CD4-positive, alpha-beta T cell treated with Interleukin-17A for 4 hours (primary cell): ENCODE measurements around the gene TCTN1.
"Not testable (repeated sequence)": the region's sequence is repeated elsewhere in the genome, so short reads cannot be mapped to it uniquely, and the experiment has no call there.

Source experiments
- DNase-seq: peaks from one replicate; pipeline ENCODE4 v3.0.0-alpha.2; 2020; ENCODE audit warnings: mixed read lengths

Gene TCTN1

DNA sequence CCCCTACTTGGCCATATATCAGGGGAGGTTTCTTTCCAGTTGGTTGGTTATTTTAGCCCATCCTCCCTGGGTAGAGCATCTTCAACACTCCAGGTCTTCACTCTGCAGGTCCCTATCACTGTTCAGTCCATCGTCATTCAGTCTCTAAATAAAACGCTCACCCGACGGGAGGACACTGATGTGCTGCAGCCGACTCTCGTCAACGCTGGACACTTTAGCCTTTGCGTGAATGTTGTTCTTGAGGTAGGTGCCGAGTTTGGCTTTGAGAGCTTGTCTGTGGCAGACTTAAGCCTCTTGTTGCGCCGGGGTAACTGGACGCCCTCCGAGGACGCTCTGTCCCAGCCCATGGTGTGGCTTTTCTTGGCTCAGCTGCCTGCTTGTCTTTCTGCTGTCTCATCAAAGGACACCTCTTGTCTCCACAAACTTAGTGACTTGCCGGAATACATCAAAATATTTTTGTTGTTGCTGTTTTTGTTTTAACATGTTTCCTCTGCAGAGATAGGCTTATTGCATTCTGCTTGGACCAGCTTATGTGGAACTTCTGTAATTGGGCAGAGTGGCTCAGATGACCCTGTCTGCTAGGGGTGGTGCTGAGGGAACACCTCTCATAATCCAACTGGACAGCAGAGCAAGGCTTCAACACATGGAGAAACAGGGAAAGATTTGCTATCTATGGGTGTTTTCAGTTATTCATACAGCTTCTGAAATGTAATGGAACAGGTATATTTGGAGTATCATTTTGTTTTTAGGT lies 26.5 kb downstream of the TCTN1 start:
- no peak for DNase-seq

DNA sequence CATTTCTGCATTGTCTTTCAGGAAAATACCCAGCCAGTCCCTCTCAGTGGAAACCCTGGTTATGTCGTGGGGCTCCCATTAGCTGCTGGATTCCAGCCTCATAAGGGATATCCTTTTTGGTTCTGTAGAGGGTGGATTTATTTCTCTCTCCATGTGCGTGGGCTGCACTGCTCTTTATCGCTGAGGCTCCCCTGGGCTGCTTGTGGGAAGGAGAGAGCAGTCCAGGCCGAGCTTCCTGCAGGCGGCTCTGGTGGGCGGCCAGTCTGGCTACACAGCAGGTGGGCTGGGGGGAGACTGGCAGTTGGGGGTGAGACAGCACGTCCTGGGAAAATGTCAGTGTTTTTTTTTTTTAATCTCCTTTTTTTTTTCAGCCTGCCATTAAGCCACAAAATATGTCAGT lies 27.6 kb downstream of the TCTN1 start:
- DNase-seq = no peak

DNA sequence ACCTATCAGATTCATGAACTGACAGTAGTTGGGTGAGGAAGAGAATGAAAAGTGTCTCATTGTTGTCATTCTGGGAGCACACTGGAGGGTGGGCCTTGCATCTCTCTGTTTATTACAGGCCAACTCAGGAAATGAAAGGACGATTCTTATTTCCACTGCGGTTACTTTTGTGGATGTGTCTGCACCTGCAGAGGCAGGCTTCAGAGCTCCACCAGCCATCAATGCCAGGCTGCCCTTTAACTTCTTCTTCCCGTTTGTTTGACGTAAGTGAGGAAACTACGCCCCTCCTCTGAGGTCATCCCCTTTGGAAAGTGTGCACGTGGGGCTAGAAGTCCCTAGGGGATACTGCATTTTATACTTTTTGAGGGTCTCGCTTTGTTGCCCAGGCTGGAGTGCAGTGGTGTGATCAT lies 33.7 kb downstream of the TCTN1 start:
- peak; percentile 19 for DNase-seq

DNA sequence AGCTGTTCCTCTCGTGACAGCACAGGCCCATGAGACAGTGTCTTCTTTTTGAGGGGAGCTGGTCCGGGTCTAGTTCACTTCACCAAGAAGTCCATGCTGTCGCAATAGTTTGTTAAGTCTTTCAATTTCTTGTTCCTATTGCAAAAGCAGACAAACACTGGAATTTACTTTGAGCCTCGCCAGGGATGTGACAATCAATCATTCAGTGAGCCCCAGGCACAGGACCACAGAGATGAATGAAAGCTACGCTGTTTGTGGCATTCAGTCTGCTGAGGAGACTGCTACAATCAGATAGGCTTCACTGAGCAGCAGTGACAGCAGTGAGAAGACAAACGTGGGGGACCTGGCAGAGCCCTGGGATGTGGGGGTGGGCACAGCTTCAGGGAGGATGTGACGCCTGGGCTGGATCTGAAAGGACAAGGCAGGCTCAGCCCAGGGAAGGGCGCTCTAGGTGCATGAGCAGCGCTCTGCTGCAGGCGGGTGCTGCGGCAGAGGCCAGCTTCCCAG lies 35.5 kb downstream of the TCTN1 start:
- DNase-seq = no peak

DNA sequence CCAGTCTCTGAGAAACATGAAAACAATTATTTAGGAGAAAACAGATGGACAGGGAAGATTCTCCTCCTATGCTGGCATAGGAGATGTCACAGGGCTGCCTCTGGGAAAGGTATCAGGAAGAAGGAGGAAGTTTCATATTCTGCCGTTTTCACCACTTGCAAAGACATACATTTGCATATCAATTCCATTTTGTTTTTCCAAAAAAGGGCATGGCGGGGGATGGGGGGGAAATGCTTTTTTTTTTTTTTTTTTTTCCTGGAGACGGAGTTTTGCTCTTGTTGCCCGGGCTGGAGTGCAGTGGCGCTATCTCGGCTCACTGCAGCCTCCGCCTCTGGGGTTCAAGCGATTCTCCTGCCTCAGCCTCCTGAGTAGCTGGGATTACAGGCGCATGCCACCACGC lies 40.3 kb downstream of the TCTN1 start:
- not testable (repeated sequence) for DNase-seq

DNA sequence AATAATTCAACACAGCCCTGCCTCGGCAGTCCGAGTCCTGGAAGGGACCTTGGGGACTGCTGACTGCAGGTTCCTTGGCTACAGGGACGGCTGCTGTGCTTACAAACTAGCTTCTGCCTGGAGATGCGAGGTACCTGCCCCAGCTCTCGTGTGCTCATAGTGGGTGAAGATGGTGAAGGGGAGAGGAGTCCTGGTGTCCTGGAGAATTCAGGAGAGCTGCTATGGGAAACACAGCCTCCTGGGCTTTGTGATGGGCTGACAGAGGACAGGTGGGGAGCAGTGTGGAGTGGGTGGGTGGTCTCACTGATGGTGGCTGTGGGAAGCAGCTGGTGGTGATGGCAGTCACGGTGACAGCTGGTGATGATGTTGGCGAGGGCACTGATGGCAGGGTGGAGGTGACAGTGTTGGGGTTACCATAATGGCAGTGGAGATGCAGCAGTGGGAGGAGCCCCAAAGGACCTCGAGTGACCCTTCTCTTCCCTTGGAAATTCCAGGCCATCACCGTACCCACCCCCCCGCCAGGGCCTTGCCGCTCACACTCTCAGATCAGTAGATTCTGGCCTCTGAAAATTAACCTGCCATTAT lies 42.2 kb downstream of the TCTN1 start:
- DNase-seq = no peak

DNA sequence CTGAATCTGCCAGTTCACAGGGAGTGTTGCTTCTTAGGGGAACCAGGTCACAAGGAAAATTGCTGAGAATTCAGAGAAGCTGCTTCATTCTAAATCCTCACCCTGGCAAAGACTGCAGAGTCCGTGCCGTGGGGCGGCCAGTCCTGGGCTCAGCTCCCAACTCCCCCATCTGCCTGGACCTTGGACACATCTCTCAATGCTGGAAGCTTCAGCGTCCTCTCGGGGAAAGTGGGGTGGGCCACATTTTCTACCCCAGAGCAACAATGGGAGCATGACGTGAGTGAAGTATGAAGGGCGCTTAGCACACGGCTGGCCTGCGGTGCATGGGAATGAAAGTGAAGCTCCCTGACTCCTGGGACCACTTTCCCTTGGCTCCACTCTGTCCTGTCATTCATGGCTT lies 43.8 kb downstream of the TCTN1 start:
- DNase-seq = no peak

DNA sequence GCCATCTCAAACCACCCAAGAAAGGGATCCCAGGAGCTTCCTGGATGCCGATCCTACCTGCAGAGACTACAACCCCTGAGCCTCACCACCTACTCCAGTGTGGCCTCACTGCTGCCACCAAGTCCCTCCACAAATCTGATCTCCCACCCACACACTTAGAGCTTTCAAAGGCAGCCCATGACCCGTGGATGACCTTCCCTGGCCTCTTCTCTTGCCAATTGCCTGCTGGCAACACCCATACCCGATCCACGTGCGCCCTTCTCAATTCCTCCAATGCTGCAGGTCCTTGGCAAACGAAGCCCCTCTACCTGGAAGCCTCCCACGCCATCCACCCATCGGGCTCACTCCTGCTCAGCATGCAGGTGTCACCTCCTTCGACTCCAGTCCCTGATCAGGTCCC lies 44.3 kb downstream of the TCTN1 start:
- DNase-seq = no peak

DNA sequence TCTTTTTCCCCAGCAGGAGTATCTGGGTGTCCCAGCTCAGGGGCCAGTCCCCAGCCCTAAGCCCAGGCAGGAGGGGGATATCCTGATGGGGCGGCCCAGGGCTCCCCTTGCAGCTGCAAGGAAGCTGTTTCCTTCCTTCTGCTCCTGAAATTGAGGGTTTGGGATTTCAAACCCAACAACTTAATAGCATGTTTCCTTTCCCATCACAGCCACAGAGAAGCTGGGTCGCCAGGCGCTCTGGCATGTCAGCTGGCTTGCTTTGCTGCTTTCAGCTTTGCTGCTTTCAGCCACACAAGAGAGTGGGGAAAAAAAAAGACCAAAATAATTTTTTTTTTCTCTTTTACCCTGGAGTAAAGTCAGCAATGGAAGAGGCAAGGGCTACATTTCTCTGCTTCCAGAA lies 44.9 kb downstream of the TCTN1 start:
- DNase-seq = no peak

DNA sequence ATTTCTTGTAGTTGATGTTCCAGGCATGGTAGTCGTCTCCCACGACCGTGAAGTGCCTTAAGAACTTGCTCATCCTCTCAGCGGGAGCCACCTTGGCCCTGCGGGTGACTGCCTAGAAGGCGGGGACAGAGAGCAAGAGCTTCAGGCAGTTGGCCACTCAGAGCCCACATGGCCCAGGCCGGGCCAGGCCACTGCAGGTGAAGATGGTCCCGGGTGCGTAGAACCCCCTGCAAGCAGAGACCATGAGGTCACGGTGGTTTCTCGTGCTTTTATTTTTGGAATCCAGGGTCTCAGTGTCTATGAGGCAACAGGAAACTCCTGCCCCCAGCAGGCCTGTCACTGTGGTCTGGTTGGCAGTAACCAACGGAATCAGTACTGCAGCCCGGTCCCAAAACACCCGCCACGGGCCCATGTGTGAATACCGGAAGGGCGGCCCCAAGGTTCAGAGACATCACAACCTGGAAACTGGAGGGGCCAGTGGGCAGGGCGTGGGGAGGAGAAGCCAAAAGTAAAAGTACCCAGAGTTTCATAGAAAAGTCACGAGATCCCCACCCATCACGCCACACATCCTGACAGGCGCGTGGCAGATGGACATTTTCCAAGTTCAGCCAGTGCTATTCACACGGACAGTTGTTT lies 47.5 kb downstream of the TCTN1 start:
- peak; percentile 24 for DNase-seq

DNA sequence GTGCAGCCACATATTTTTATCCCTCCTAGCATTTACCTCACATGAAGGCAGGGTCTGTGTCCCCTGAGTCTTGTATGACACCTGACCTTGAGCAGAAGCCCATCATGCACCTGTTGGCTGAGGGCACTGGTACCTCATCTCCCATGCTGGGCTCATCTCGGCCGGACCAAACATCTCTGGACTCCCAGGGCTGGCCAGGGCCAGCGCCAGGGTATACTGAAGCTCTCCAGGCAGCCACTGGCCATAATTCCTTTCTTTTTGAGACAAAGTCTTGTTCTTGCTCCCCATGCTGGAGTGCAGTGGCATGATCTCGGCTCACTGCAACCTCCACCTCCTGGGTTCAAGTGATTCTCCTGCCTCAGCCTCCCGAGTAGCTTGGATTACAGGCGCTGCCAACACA lies 53.0 kb downstream of the TCTN1 start:
- DNase-seq = no peak

DNA sequence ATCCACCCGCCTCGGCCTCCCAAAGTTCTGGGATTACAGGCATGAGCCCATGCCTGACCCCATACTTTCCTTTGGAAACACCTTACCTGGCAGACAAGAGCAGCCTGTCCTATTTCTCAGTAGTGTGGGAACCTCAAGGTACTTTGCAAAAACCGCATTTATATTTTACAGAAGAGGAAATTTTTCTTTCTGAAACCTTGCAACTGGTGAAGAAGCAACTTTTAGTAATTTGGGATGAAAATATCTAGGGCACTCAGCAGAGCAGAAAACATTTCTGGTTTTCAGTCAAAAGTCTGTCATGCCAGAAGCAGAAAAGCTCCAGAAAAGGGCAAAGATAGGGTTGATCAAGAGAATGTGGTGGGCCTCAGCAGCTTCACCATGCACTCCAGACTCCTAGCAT lies 53.7 kb downstream of the TCTN1 start:
- no peak for DNase-seq

DNA sequence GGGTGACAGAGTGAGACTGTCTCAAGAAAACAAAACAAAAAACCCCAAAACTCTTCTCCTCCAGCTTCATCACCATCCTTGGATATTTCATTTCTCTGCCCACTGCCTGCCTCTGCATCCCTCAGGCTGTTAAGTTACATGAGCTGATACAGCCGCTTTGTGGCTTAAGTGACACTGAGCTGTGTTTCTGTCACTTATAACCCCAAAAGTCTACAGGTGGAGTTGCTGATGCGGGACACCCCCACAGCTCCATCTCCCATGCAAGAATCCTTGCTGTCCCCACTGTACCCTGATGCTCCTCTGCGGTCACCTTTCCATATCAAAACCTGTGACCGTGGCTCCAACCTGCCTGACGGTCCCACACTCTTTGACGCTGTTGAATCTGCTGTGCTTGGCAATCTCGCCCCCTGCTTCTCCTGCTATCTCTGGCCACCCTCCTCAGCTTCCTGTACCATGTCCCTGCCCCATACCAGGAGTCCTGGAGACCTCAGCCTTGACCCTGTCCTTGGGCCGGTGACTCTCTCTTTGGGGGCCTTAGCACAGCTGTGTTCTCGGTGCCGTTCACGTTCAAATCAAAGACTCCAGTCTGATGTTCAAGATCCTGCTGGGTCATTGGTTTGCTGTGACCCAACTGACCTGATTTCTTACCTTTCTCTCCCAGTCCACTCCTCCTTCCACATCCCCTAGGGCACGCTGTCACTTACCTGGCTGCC lies 54.7 kb downstream of the TCTN1 start:
- DNase-seq = no peak

DNA sequence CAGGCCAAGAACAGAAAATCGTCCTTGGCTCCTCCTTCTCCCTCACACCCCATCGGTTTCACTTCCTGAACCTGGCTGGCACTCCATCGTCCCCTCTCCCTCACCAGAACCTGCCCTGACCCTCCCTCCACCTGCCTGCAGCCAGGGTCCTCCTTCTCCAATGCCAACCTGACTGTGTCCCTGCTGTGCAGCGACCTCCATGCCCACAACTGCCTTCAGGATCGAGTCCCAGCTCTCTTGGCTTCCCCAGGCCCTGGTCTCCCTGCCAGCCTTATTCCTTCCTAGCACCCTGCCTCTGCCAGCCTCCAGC lies 55.2 kb downstream of the TCTN1 start:
- DNase-seq = peak; percentile 12

DNA sequence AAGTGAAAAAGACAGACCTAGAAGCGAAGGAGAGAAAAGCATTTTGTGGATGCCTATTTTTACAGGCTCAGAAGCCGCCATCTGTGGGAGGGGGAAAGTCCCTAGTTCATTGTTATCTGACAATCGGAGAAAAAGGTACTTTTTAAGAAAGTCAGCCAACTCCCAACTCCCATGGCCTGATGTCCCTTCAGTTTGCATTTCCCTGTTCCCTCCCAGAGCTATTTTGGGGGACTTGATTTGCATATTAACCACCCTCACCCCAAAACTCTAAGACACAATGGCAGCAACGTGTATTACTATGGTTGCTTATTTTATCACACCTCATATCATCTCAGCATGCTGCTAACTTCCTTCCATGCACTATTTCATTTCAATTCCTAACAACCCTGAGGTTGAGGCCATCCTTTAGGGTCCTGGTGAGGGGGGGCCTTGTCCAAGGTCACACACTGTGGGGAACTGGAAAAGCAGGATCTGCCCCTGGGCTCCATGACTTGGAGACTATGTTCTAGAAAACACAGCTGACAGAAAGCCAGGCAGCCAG lies 56.3 kb downstream of the TCTN1 start:
- DNase-seq = peak; percentile 24

DNA sequence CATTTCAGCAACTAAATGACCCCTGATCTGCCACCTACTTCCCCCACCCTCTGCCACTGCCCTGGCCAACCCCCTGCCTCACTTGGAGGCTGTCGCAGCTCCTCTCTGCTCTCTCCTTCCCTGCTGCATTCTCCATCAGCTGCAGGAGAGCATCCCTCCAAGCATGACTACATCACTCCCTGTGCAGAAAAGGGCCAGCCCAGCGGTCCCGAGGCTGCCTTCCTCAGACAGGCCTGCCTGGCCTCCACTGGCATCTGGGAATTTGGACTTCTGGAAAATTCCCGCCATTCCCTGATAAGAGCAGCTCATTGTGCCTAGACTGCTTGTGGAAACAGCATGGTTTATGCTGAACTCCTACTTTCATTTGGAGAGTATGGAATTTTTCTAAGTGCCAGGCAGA lies 62.2 kb downstream of the TCTN1 start:
- DNase-seq = no peak

DNA sequence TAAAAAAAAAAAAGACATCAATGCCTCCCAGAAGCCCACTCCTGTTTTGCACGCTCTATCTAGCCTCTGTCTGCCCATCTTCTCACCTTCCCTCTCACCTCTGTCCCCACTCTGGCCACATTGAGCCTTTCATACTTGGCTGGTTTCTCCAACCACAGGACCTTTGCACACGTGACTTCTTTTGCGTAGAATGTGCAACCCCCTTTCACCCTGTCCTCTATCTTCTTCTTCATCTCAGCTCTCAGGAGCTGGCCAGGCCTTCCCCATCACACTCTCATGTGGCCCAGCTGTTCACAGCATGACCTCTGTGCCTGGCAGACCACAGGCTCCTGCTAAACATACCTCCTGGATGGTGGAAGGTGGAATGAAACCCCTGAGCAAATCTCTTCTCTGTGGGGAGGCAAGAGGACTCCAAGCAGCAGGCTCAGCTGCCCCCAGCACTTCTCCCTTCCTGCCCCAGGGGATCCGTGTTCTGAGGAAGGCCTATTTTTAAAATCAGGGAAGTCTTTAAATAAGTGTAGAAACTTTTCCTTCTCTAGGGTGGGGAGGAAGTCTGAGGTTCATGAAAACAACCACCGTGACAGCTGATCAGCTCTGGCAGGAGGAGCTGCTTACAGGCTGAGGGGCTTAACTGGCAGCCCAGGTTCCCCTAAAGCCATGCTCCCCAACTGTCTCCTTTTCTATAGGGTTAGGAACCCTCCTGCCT lies 63.4 kb downstream of the TCTN1 start:
- DNase-seq = peak; percentile 20

DNA sequence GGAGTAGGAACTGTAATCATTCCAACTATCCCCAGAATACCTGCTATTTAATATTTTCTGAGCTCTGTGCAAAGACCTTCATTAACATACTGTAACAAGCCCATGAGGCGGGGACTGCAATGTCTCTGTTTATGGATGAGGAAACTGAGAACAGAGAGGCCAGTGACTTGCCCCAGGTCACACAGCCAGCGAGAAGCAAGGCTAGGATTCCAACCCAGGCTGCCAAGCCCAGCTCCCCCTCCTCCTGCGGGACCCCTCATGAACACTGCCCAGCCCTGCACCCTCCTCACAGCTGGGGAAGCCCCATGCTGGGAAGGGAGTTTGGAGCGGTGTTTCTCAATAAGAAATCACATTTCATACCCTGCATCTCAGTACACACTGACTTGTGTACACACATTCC lies 64.1 kb downstream of the TCTN1 start:
- no peak for DNase-seq

DNA sequence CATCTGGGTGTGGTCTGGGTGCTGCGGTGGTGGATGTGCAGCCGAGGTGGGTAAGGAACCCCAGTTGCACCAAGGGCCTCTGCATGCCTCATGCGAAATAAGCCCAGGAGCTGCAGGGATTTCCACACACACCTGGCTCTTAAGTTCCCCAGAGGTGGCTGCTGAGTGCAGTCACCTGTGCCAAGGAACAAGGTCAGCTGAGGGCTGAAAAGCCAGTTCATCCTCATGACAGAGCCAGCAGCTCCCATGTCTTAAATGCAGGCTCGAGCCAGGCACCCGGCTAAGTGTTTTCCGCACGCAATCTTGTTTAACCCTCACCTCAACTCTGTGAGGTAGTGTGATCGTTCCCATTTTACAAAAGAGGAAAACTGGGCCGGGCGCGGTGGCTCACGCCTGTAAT lies 65.3 kb downstream of the TCTN1 start:
- no peak for DNase-seq

DNA sequence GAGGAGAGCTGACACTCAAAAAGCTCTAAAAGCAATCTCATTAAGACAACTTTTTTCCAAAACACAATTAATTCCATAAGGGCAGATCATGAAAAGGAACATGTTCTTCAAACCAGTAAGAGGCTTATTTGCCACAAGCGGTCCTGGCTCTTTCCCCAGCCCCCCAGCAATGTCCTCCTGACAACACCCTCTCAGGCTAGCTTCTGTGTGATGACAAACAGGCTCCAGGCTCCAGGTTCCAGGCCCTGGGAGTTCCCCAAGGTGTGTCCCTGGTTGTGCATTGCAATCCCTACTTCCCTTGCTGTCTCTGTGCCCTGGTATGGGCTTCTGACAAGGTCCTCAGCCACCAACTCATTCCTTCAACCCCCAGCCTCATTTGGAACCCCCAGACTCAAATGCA lies 66.1 kb downstream of the TCTN1 start:
- DNase-seq = no peak

DNA sequence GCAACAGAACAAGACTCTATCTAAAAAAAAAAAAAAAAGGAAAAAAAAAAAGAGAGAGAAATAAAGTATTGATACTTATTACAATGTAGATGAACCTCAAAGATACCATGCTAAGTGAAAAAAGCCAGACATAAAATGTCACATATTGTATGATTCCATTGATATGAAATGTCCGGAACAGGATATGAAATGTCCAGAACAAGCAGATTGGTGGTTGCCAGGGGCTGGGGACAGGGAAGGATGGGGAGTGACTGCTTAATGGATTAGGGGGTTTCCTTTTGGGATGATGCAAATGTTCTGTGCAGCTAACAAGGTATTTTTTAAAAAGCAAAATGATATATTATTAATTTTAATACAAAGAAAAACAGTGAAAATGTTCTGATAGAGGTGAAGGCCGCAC lies 70.0 kb downstream of the TCTN1 start:
- no peak for DNase-seq

DNA sequence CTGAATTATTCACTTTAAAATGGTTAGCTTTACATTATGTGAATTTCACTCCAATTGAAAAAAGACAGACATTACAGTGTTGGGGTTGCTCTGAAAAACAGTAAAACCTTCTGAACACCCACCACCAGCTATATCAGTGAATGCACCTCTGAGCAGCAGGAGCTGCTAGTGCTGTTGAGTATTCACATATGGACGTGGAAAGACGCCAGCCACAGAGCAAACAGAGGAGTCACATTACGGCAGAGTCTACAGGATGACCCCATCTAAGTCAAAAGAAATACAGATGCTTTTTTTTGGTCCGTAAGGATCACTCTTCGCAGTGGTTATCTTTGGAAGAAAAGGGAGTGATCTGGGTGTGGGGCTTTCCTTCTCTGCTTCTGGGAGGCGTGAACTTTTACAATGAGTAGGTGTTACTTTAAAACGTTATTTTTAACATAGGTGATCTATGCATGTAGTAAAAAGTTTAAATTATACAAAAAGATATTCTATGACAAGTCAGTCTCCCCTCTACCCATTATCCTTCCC lies 70.4 kb downstream of the TCTN1 start:
- DNase-seq = no peak
